Keratinocyte (primary cell): ENCODE measurements around the gene CDH13. TPM values are rescaled to one million over a fixed set of nuclear protein-coding genes. Genes with fewer than 3 reads are reported as not detected.
A peak's percentile ranks its signal among the peaks of the same experiment; 100 is the strongest.

ENCODE experiments used
- DNase-seq: peaks from one replicate; pipeline ENCODE4 v3.0.0-alpha.2; 2011; ENCODE audit warnings: low read depth, missing footprints, low spot score
- FAIRE-seq: peaks from 2 replicates; lab custom pipeline; 2011; peaks lifted over from hg19 to GRCh38; lab: Jason Lieb, UNC
- H2AFZ ChIP-seq: 2 replicates; pipeline ENCODE4 v1.6.0; 2012; ENCODE audit warnings: low read length, control low read depth, inconsistent platforms; ENCODE audit not compliant: control insufficient read depth
- H3K27ac ChIP-seq: 2 replicates; pipeline ENCODE4 v1.5.1; 2011; ENCODE audit warnings: low read length; ENCODE audit not compliant: control insufficient read depth, insufficient read depth
- H3K27me3 ChIP-seq: 3 replicates; pipeline ENCODE4 v1.6.0; 2011; ENCODE audit warnings: low read length; ENCODE audit not compliant: control insufficient read depth, insufficient read depth; ENCODE audit errors: extremely low read depth
- H3K36me3 ChIP-seq, 2 experiments: 2 replicates in 1 of 2; 3 replicates in 1 of 2; pipeline ENCODE4 v1.5.1; 2011; ENCODE audit warnings: low read length in 2 of 2, mild to moderate bottlenecking in 1 of 2; ENCODE audit not compliant: control insufficient read depth in 2 of 2, insufficient read depth in 2 of 2; ENCODE audit errors: extremely low read depth in 1 of 2
- H3K4me1 ChIP-seq: 3 replicates; pipeline ENCODE4 v1.5.1; 2011; ENCODE audit warnings: low read length; ENCODE audit not compliant: control insufficient read depth, insufficient read depth; ENCODE audit errors: extremely low read depth
- H3K4me2 ChIP-seq: 3 replicates; pipeline ENCODE4 v1.6.0; 2011; ENCODE audit warnings: low read depth, low read length; ENCODE audit not compliant: control insufficient read depth, insufficient read depth; ENCODE audit errors: extremely low read depth
- H3K4me3 ChIP-seq, 3 experiments: fragments of 200-600 bp in 1 of 3; sonication (generic) in 1 of 3; 2 replicates in 2 of 3; 3 replicates in 1 of 3; pipeline ENCODE4 v1.5.1; 2011 to 2016; ENCODE audit warnings: low read length in 3 of 3, mild to moderate bottlenecking in 3 of 3, control low read depth in 2 of 3, inconsistent platforms in 1 of 3, low read depth in 1 of 3, mixed read lengths in 1 of 3, mixed run types in 1 of 3, moderate library complexity in 1 of 3; ENCODE audit not compliant: control insufficient read depth in 2 of 3, insufficient read depth in 2 of 3; ENCODE audit errors: extremely low read depth in 1 of 3
- H3K79me2 ChIP-seq: 2 replicates; pipeline ENCODE4 v1.6.0; 2012; ENCODE audit warnings: low read length; ENCODE audit not compliant: control insufficient read depth, insufficient read depth
- H3K9ac ChIP-seq: 3 replicates; pipeline ENCODE4 v1.6.0; 2011; ENCODE audit warnings: low read length; ENCODE audit not compliant: control insufficient read depth, insufficient read depth; ENCODE audit errors: extremely low read depth
- H3K9me1 ChIP-seq: 3 replicates; pipeline ENCODE4 v1.6.0; 2011; ENCODE audit warnings: low read length; ENCODE audit not compliant: control insufficient read depth, insufficient read depth; ENCODE audit errors: extremely low read depth
- H3K9me3 ChIP-seq: 2 replicates; pipeline ENCODE4 v1.5.1; 2012; ENCODE audit warnings: low read depth, low read length; ENCODE audit not compliant: control insufficient read depth
- H4K20me1 ChIP-seq: 3 replicates; pipeline ENCODE4 v1.6.0; 2011; ENCODE audit warnings: low read length; ENCODE audit not compliant: control insufficient read depth, insufficient read depth; ENCODE audit errors: extremely low read depth
- CTCF ChIP-seq, 3 experiments: IDR thresholded peaks in 1 of 3; conservative IDR thresholded peaks in 1 of 3; optimal IDR thresholded peaks in 1 of 3; 2 replicates in 2 of 3; 3 replicates in 1 of 3; pipeline versions ENCODE3 to v1.5.1; 2011; ENCODE audit warnings: low read length in 3 of 3, mild to moderate bottlenecking in 3 of 3, moderate library complexity in 2 of 3, control low read depth in 1 of 3, inconsistent platforms in 1 of 3; ENCODE audit not compliant: insufficient read depth in 2 of 3; ENCODE audit errors: extremely low read depth in 1 of 3
- EZH2 ChIP-seq: IDR thresholded peaks from one replicate; pipeline ENCODE4 v1.6.1; 2012; ENCODE audit warnings: inconsistent platforms, mild to moderate bottlenecking, low read length, moderate library complexity
- dilution Hi-C: fragments of 300-500 bp; cut with MboI; formaldehyde crosslinking; loops from one replicate; pipeline ENCODE4 v1.7.0; 2020; ENCODE audit warnings: low sequenced_read_pairs; ENCODE audit not compliant: extremely low pct_ligation_motif_present
- polyA plus RNA-seq, 5 experiments: library from polyadenylated mRNA; depleted of rRNA in 3 of 5; stranded (reverse) in 3 of 5; stranded (forward) in 1 of 5; unstranded in 1 of 5; fragments of >200 nt; gene quantifications; 1 replicate in 1 of 5; 2 replicates in 3 of 5; 3 replicates in 1 of 5; pipeline versions ENCODE4 v1.2.1 to v1.2.3, GENCODE V29; 2011 to 2012; ENCODE audit warnings: missing spikeins in 2 of 5, low read depth in 1 of 5, low replicate concordance in 1 of 5

The CDH13 gene
- polyA plus RNA-seq, 1 donor (not counting 4 experiments of a cell fraction or from before 2014, with no cell fraction given) = 111 TPM

GRCh38 chr16:83810901-83811300 is 1184.1 kb downstream of the CDH13 start:
- TF ChIP-seq EZH2 (no peak), CTCF (optimal IDR thresholded peaks at IDR 0.05 in 1 of 3, IDR thresholded peaks at IDR 0.05 in 1 of 3, conservative IDR thresholded peaks at IDR 0.05 in 1 of 3; ENCODE audit: extremely low read depth in 1 of 3, insufficient read depth in 2 of 3, low read length in 3 of 3) (no peak)
- Histone ChIP-seq H3K9me1 (no peaks in the 10 kb centered on the region), H3K4me3 (no peak overlapping the region), H3K4me1 (peaks cover 8% of the 10 kb centered on the region), H3K27ac (peak overlapping the region; percentile 17), H3K4me2 (no peak overlapping the region), H3K36me3 (peaks cover 2 to 10% of the 10 kb centered on the region in 2 experiments), H4K20me1 (peaks cover 3% of the 10 kb centered on the region), H3K27me3 (no peaks in the 10 kb centered on the region), H2AFZ (no peak overlapping the region), H3K9ac (no peak overlapping the region), H3K79me2 (peaks cover 25% of the 10 kb centered on the region), H3K9me3 (no peaks in the 10 kb centered on the region)
- DNase-seq = no peak
- no peak for FAIRE-seq
- dilution Hi-C loops = no loop called here

GRCh38 chr16:83813823-83814658 is 1187.3 kb downstream of the CDH13 start:
- Histone ChIP-seq H2AFZ (no peak overlapping the region), H3K27ac (no peak overlapping the region), H3K79me2 (peaks cover 13% of the 10 kb centered on the region), H4K20me1 (no peaks in the 10 kb centered on the region), H3K9me1 (no peaks in the 10 kb centered on the region), H3K36me3 (peaks cover 2 to 10% of the 10 kb centered on the region in 2 experiments), H3K9me3 (no peaks in the 10 kb centered on the region), H3K9ac (no peak overlapping the region), H3K27me3 (peaks cover 9% of the 10 kb centered on the region), H3K4me3 (no peak overlapping the region), H3K4me1 (peaks cover 2% of the 10 kb centered on the region), H3K4me2 (no peak overlapping the region)
- no peak for DNase-seq
- no peak for FAIRE-seq
- no peak for TF ChIP-seq CTCF (optimal IDR thresholded peaks at IDR 0.05 in 1 of 3, IDR thresholded peaks at IDR 0.05 in 1 of 3, conservative IDR thresholded peaks at IDR 0.05 in 1 of 3; ENCODE audit: extremely low read depth in 1 of 3, insufficient read depth in 2 of 3, low read length in 3 of 3)
- no peak for TF ChIP-seq EZH2
- dilution Hi-C loops = no loop called here
